ENCODE measurements around the gene NPIPB4.
A peak's percentile ranks its signal among the peaks of the same experiment; 100 is the strongest.
"Not testable (repeated sequence)": the region's sequence is repeated elsewhere in the genome, so short reads cannot be mapped to it uniquely, and the experiment has no call there.

The NPIPB4 gene

GRCh38 chr16:21857656-21858055, at the start of gene NPIPB4:
Gene NPIPB4 (minus strand): TSS chr16:21857756. CDS start chr16:21857378, 378 bp downstream.
- not testable (repeated sequence) for DNase-seq (ENCODE audit: low read depth)

- not testable (repeated sequence) for DNase-seq (ENCODE audit: low read depth)
These were observed 41.4 kb upstream of the NPIPB4 start for GRCh38 chr16:21898998-21899397.

- DNase-seq (ENCODE audit: low read depth) = not testable (repeated sequence)
These were observed 24.4 kb upstream of the NPIPB4 start for GRCh38 chr16:21881988-21882387.

- not testable (repeated sequence) for DNase-seq (ENCODE audit: low read depth)
These were observed 20.4 kb downstream of the NPIPB4 start for GRCh38 chr16:21837186-21837585.

GRCh38 chr16:21836334-21836733, 21.2 kb downstream of the NPIPB4 start:
- DNase-seq (ENCODE audit: low read depth) = not testable (repeated sequence)

GRCh38 chr16:21835747-21836146, 21.8 kb downstream of the NPIPB4 start:
- DNase-seq (ENCODE audit: low read depth) = not testable (repeated sequence)

- not testable (repeated sequence) for DNase-seq (ENCODE audit: low read depth)
These were observed 23.3 kb downstream of the NPIPB4 start for GRCh38 chr16:21834211-21834610.

GRCh38 chr16:21829929-21830328, 27.6 kb downstream of the NPIPB4 start:
- DNase-seq (ENCODE audit: low read depth) = not testable (repeated sequence)

GRCh38 chr16:21826067-21826706, 31.4 kb downstream of the NPIPB4 start:
- DNase-seq (ENCODE audit: low read depth) = not testable (repeated sequence)

GRCh38 chr16:21825526-21825925, 32.0 kb downstream of the NPIPB4 start:
- not testable (repeated sequence) for DNase-seq (ENCODE audit: low read depth)

- not testable (repeated sequence) for DNase-seq (ENCODE audit: low read depth)
These were observed 34.3 kb downstream of the NPIPB4 start for GRCh38 chr16:21823258-21823657.

GRCh38 chr16:21820908-21821465, 36.6 kb downstream of the NPIPB4 start:
- not testable (repeated sequence) for DNase-seq (ENCODE audit: low read depth)

- peak; percentile 70 for DNase-seq (ENCODE audit: low read depth)
These were observed 37.3 kb downstream of the NPIPB4 start for GRCh38 chr16:21820028-21820907.

GRCh38 chr16:21819617-21820016, 37.9 kb downstream of the NPIPB4 start:
- DNase-seq (ENCODE audit: low read depth) = not testable (repeated sequence)

GRCh38 chr16:21817012-21817411, 40.5 kb downstream of the NPIPB4 start:
- DNase-seq (ENCODE audit: low read depth) = not testable (repeated sequence)

- not testable (repeated sequence) for DNase-seq (ENCODE audit: low read depth)
These were observed 41.9 kb downstream of the NPIPB4 start for GRCh38 chr16:21815694-21816093.

GRCh38 chr16:21802375-21802663, 55.2 kb downstream of the NPIPB4 start:
- not testable (repeated sequence) for DNase-seq (ENCODE audit: low read depth)

GRCh38 chr16:21801538-21802374, 55.8 kb downstream of the NPIPB4 start:
- DNase-seq (ENCODE audit: low read depth) = peak; percentile 41

GRCh38 chr16:21798601-21799000, 59.0 kb downstream of the NPIPB4 start:
- DNase-seq (ENCODE audit: low read depth) = not testable (repeated sequence)

GRCh38 chr16:21793310-21793709, 64.2 kb downstream of the NPIPB4 start:
- not testable (repeated sequence) for DNase-seq (ENCODE audit: low read depth)

GRCh38 chr16:21790506-21790905, 67.0 kb downstream of the NPIPB4 start:
- DNase-seq (ENCODE audit: low read depth) = not testable (repeated sequence)

Measured in amniotic epithelial cell (primary cell).